H1 (cell line): Measurements from ENCODE around the gene ADAMTS13. TPM values are rescaled to one million over a fixed set of nuclear protein-coding genes. Genes with fewer than 3 reads are reported as not detected.

ENCODE experiments used
- CTCF ChIA-PET: fragments of 300-600 bp; sonication (Branson Sonifier 250); formaldehyde crosslinking; loops from one replicate; lab custom pipeline; 2021; ENCODE audit not compliant: partially characterized antibody; lab: Charles Lee
- POLR2A ChIA-PET: fragments of 300-600 bp; sonication (Branson Sonifier 250); formaldehyde crosslinking; loops from one replicate; lab custom pipeline; 2021; ENCODE audit warnings: inconsistent platforms; ENCODE audit not compliant: partially characterized antibody; lab: Charles Lee
- DNase-seq, 2 experiments: peaks; one replicate each; pipeline versions ENCODE4 v3.0.0 to v3.0.0-alpha.2; 2010 to 2022; ENCODE audit warnings: low spot score in 2 of 2, low read depth in 1 of 2, mixed read lengths in 1 of 2
- FAIRE-seq: peaks from 2 replicates; lab custom pipeline; 2011; peaks lifted over from hg19 to GRCh38; lab: Jason Lieb, UNC
- H2AFZ ChIP-seq: 2 replicates; pipeline ENCODE4 v1.8.1; 2012; ENCODE audit warnings: low read length, inconsistent platforms
- H2AK5ac ChIP-seq: 2 replicates; pipeline ENCODE4 v1.6.1; 2013; ENCODE audit warnings: low read depth, low read length
- H2BK120ac ChIP-seq: replicated peaks from 2 replicates; pipeline ENCODE3; 2013; ENCODE audit warnings: low read depth, low read length, inconsistent platforms
- H2BK12ac ChIP-seq: 2 replicates; pipeline ENCODE4 v1.6.1; 2013; ENCODE audit warnings: low read depth, low read length
- H2BK15ac ChIP-seq: 2 replicates; pipeline ENCODE4 v1.6.1; 2013; ENCODE audit warnings: low read length
- H2BK20ac ChIP-seq: 2 replicates; pipeline ENCODE4 v1.6.1; 2013; ENCODE audit warnings: low read length
- H2BK5ac ChIP-seq: 2 replicates; pipeline ENCODE4 v1.6.1; 2013; ENCODE audit warnings: low read depth, low read length
- H3K14ac ChIP-seq: 2 replicates; pipeline ENCODE4 v1.6.1; 2013; ENCODE audit warnings: inconsistent platforms; ENCODE audit not compliant: insufficient read length
- H3K18ac ChIP-seq: 2 replicates; pipeline ENCODE4 v1.6.1; 2013; ENCODE audit warnings: low read length; ENCODE audit errors: extremely low read depth
- H3K23ac ChIP-seq: 2 replicates; pipeline ENCODE4 v1.6.1; 2013; ENCODE audit warnings: inconsistent platforms; ENCODE audit not compliant: insufficient read length
- H3K23me2 ChIP-seq: 2 replicates; pipeline ENCODE4 v1.6.1; 2013; ENCODE audit warnings: low read depth, low read length
- H3K27ac ChIP-seq: 2 replicates; pipeline ENCODE4 v1.6.1; 2011; ENCODE audit warnings: low read depth, low read length, inconsistent platforms
- H3K27me3 ChIP-seq, 4 experiments: replicated peaks in 1 of 4; 1 replicate in 1 of 4; 2 replicates in 3 of 4; pipeline versions ENCODE4 v1.6.1 to v1.8.1; 2011 to 2013; ENCODE audit warnings: low read length in 3 of 4, mild to moderate bottlenecking in 3 of 4, inconsistent platforms in 2 of 4, mixed read lengths in 2 of 4, moderate library complexity in 1 of 4; ENCODE audit not compliant: control insufficient read depth in 3 of 4, insufficient read depth in 3 of 4; ENCODE audit errors: extremely low read depth in 1 of 4
- H3K36me3 ChIP-seq, 4 experiments: 2 replicates each; pipeline versions ENCODE4 v1.6.1 to v1.8.1; 2011 to 2013; ENCODE audit warnings: mild to moderate bottlenecking in 4 of 4, low read length in 3 of 4, moderate library complexity in 2 of 4, control low read depth in 1 of 4, inconsistent platforms in 1 of 4; ENCODE audit not compliant: insufficient read depth in 4 of 4, control insufficient read depth in 2 of 4
- H3K4ac ChIP-seq: replicated peaks from 2 replicates; pipeline ENCODE3; 2013; ENCODE audit warnings: low read length, low read depth, mixed read lengths, inconsistent platforms; ENCODE audit not compliant: insufficient read length
- H3K4me1 ChIP-seq, 4 experiments: replicated peaks in 1 of 4; 1 replicate in 1 of 4; 2 replicates in 3 of 4; pipeline versions ENCODE4 v1.6.1 to v1.8.1; 2011 to 2013; ENCODE audit warnings: low read length in 3 of 4, inconsistent platforms in 2 of 4, mixed read lengths in 1 of 4; ENCODE audit not compliant: insufficient read depth in 4 of 4, control insufficient read depth in 3 of 4
- H3K4me2 ChIP-seq, 2 experiments: 2 replicates each; pipeline versions ENCODE4 v1.6.1 to v1.8.1; 2011 to 2013; ENCODE audit warnings: low read depth in 2 of 2, low read length in 2 of 2, control low read depth in 1 of 2, inconsistent platforms in 1 of 2, mild to moderate bottlenecking in 1 of 2; ENCODE audit not compliant: insufficient read depth in 1 of 2
- H3K4me3 ChIP-seq, 4 experiments: fragments of 200-600, 300-600 bp in 1 of 4; sonication (generic), shearing (Covaris generic), sonication (Bioruptor Twin) in 1 of 4; 2 replicates each; pipeline versions ENCODE4 v1.5.1 to v1.8.1; 2011 to 2016; ENCODE audit warnings: low read length in 4 of 4, low read depth in 3 of 4, control low read depth in 2 of 4, inconsistent platforms in 2 of 4, mild to moderate bottlenecking in 2 of 4, mixed read lengths in 1 of 4, moderate library complexity in 1 of 4; ENCODE audit not compliant: insufficient read depth in 2 of 4; ENCODE audit errors: extremely low read depth in 1 of 4
- H3K56ac ChIP-seq: replicated peaks from 2 replicates; pipeline ENCODE3; 2013; ENCODE audit warnings: low read depth, mild to moderate bottlenecking, mixed read lengths, low read length, inconsistent platforms; ENCODE audit not compliant: insufficient read length
- H3K79me1 ChIP-seq: 2 replicates; pipeline ENCODE4 v1.6.1; 2013; ENCODE audit warnings: low read depth, low read length, control low read depth
- H3K79me2 ChIP-seq, 2 experiments: 2 replicates each; pipeline versions ENCODE4 v1.6.1 to v1.8.1; 2012 to 2013; ENCODE audit warnings: low read length in 2 of 2, mild to moderate bottlenecking in 2 of 2, inconsistent platforms in 1 of 2; ENCODE audit not compliant: insufficient read depth in 2 of 2, control insufficient read depth in 1 of 2
- H3K9ac ChIP-seq, 4 experiments: replicated peaks in 1 of 4; 1 replicate in 1 of 4; 2 replicates in 3 of 4; pipeline versions ENCODE4 v1.6.1 to v1.8.1; 2011 to 2013; ENCODE audit warnings: low read depth in 3 of 4, low read length in 3 of 4, control low read depth in 2 of 4, mild to moderate bottlenecking in 2 of 4, moderate library complexity in 2 of 4, inconsistent platforms in 1 of 4; ENCODE audit errors: extremely low read depth in 1 of 4
- H3K9me3 ChIP-seq, 2 experiments: 2 replicates each; pipeline versions ENCODE4 v1.6.1 to v1.8.1; 2012 to 2013; ENCODE audit warnings: mild to moderate bottlenecking in 2 of 2, moderate library complexity in 2 of 2, control low read depth in 1 of 2, inconsistent platforms in 1 of 2, low read depth in 1 of 2, low read length in 1 of 2, mixed read lengths in 1 of 2; ENCODE audit not compliant: insufficient read depth in 2 of 2
- H4K20me1 ChIP-seq, 2 experiments: replicated peaks in 1 of 2; 2 replicates each; pipeline versions ENCODE3 to v1.8.1; 2011 to 2013; ENCODE audit warnings: inconsistent platforms in 2 of 2, low read length in 2 of 2, mild to moderate bottlenecking in 1 of 2; ENCODE audit not compliant: insufficient read depth in 2 of 2, control insufficient read depth in 1 of 2
- H4K5ac ChIP-seq: 2 replicates; pipeline ENCODE4 v1.6.1; 2013; ENCODE audit warnings: low read length, low read depth, mixed read lengths, inconsistent platforms; ENCODE audit not compliant: insufficient read length
- H4K8ac ChIP-seq: 2 replicates; pipeline ENCODE4 v1.8.0; 2013; ENCODE audit warnings: mild to moderate bottlenecking, moderate library complexity, low read length, inconsistent platforms; ENCODE audit not compliant: insufficient read depth; ENCODE audit errors: extremely low read depth
- H4K91ac ChIP-seq: replicated peaks from 2 replicates; pipeline ENCODE3; 2013; ENCODE audit warnings: low read length, mixed read lengths, inconsistent platforms; ENCODE audit not compliant: insufficient read length
- ASH2L ChIP-seq: fragments of 200-600, 300-600 bp; sonication (generic); IDR thresholded peaks from one replicate; pipeline ENCODE4 v1.7.1; 2017; ENCODE audit warnings: low read length
- BRCA1 ChIP-seq: IDR thresholded peaks from 2 replicates; pipeline ENCODE4 v1.6.1; 2012; ENCODE audit warnings: low read depth, low read length, improper control_type of control experiment
- CHD2 ChIP-seq: IDR thresholded peaks from 2 replicates; pipeline ENCODE4 v1.6.1; 2012; ENCODE audit warnings: low read length, improper control_type of control experiment
- CTBP2 ChIP-seq: IDR thresholded peaks from 2 replicates; pipeline ENCODE4 v1.7.0; 2011; ENCODE audit warnings: borderline replicate concordance, mild to moderate bottlenecking, moderate library complexity, mixed read lengths, low read length; ENCODE audit not compliant: insufficient read depth, insufficient read length
- EGR1 ChIP-seq: IDR thresholded peaks from 2 replicates; pipeline ENCODE4 v1.6.1; 2011; ENCODE audit warnings: low read depth, low read length, borderline replicate concordance
- JUN ChIP-seq: IDR thresholded peaks from 2 replicates; pipeline ENCODE4 v1.6.1; 2011; ENCODE audit warnings: low read depth, mild to moderate bottlenecking, improper control_type of control experiment, low read length
- JUND ChIP-seq: IDR thresholded peaks from 2 replicates; pipeline ENCODE4 v1.6.1; 2011; ENCODE audit warnings: mild to moderate bottlenecking, improper control_type of control experiment, low read length
- NRF1 ChIP-seq: IDR thresholded peaks from 2 replicates; pipeline ENCODE4 v1.6.1; 2011; ENCODE audit warnings: mild to moderate bottlenecking, low read depth, low read length, improper control_type of control experiment
- SAP30 ChIP-seq: fragments of 300-600 bp; sonication (generic); IDR thresholded peaks from 2 replicates; pipeline ENCODE4 v1.7.1; 2012; ENCODE audit warnings: low read length, moderate library complexity, mild to moderate bottlenecking, inconsistent platforms; ENCODE audit not compliant: insufficient read depth, insufficient replicate concordance
- TAF7 ChIP-seq: optimal IDR thresholded peaks from 2 replicates; pipeline ENCODE3; 2011; ENCODE audit warnings: low read depth, mild to moderate bottlenecking, inconsistent platforms, low read length, moderate library complexity, borderline replicate concordance
- YY1 ChIP-seq: IDR thresholded peaks from 2 replicates; pipeline ENCODE4 v1.6.1; 2011; ENCODE audit warnings: low read depth, mild to moderate bottlenecking, low read length
- WGBS, 2 experiments: shearing (Covaris generic) in 1 of 2; methylation state at CpG; one replicate each; pipeline versions ENCODE4 v1.1.6 to v1.1.7; 2013 to 2015; ENCODE audit warnings: low lambda C conversion rate in 2 of 2, mixed read lengths in 2 of 2, inconsistent platforms in 1 of 2, low coverage in 1 of 2, missing lambda C conversion rate in 1 of 2; ENCODE audit not compliant: insufficient replicate concordance in 2 of 2, insufficient coverage in 1 of 2, insufficient read length in 1 of 2; ENCODE audit errors: extremely low coverage in 1 of 2, missing lambda C conversion rate in 1 of 2; 5-methylcytosine and 5-hydroxymethylcytosine counted together
- polyA plus RNA-seq, 7 experiments: library from polyadenylated mRNA; depleted of rRNA in 3 of 7; stranded (reverse) in 5 of 7; unstranded in 2 of 7; fragments of >200 nt in 5 of 7; fragments of 200-250 nt in 2 of 7; gene quantifications; 1 replicate in 5 of 7; 2 replicates in 1 of 7; 4 replicates in 1 of 7; pipeline versions ENCODE4 v1.2.1 to v1.2.3, GENCODE V29; 2011 to 2013; ENCODE audit warnings: missing spikeins in 2 of 7, mixed read lengths in 2 of 7
- total RNA-seq: library from RNA; stranded (reverse); fragmentation: NEBNext Ultra II Directional; extraction: Animal tissue kit (Norgen Biotek cat#: 25700); gene quantifications from 2 replicates; pipeline ENCODE4 v1.2.1, GENCODE V29; 2021

ADAMTS13 gene
- total and polyA plus RNA-seq, 2 of the 8 experiments (the other 6 are each of a cell fraction or from before 2014, with no cell fraction given), result 4.4 to 5.8 TPM

DNA sequence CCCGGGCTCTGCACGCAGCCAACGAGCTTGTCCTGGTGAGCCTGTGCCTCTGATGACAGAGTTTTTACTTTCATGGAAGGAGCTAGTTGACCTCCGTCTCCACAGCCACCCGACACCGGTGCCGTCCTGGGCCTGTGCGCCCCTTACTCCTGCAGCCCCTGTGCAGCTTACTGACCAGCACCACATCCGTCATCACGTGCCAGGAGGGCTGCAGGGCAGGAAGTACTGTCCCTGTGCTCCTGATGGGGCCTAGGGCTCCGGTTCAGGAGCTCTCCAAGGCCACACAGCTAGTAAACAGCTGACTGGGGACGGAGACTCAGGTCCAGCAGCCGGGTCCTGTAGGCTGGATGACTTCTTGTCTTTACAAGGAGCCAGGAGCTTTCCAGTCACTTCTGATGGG is 35.8 kb upstream of the ADAMTS13 start:
- Histone ChIP-seq H3K36me3 (no peaks in the 10 kb centered on the region; a peak in 1 of 8 replicates), H2BK15ac (no peak overlapping the region), H3K23me2 (peaks cover 16% of the 10 kb centered on the region; the same call in 1 of the 2 replicates), H2BK120ac (no peak overlapping the region), H2AK5ac (no peak overlapping the region), H3K9me3 (peaks cover 4 to 15% of the 10 kb centered on the region in 2 experiments; a peak in 3 of 4 replicates), H2BK5ac (no peak overlapping the region), H3K4me2 (no peak overlapping the region), H3K27ac (no peak overlapping the region), H3K4ac (no peak overlapping the region), H3K23ac (no peak overlapping the region), H3K79me1 (no peaks in the 10 kb centered on the region), H4K20me1 (peaks cover 0 to 15% of the 10 kb centered on the region in 2 experiments), H3K56ac (no peak overlapping the region), H3K4me3 (no peak overlapping the region), H4K5ac (no peak overlapping the region), H2BK12ac (no peak overlapping the region), H3K79me2 (no peaks in the 10 kb centered on the region), H3K4me1 (no peaks in the 10 kb centered on the region; a peak in 1 of 7 replicates), H3K18ac (no peak overlapping the region), H2BK20ac (no peak overlapping the region), H2AFZ (no peak overlapping the region), H3K14ac (no peak overlapping the region), H4K8ac (no peak overlapping the region), H4K91ac (no peak overlapping the region), H3K9ac (0 out of 7 replicates have a peak overlapping the region, but pooled peaks of 1 of the 4 experiments have one; percentile 21), H3K27me3 (peaks cover 0 to 2% (median 0%) of the 10 kb centered on the region in 4 experiments; a peak in 2 of 7 replicates)
- ChIA-PET POLR2A (interaction anchor here (0.8 to 1.9 kb wide), 8 partner anchors 9 to 85 kb away, joined by 3 to 7 read pairs (median 4); partner anchors contain the start of genes ADAMTS13, SURF1 and SURF2), CTCF (interaction anchor here (0.6 to 4.7 kb wide), 9 partner anchors 10 to 70 kb away, joined by 3 to 52 read pairs (median 3); no protein-coding TSS in a partner anchor)
- DNase-seq (no peak), FAIRE-seq (no peak)
- 86% methylated on average over 13 of the region's 13 CpGs; no CpG with 5 or more reads in 1 of the 2 experiments for WGBS, 2 experiments
- TF ChIP-seq EGR1 (no peak), TAF7 (no peak), NRF1 (no peak), YY1 (no peak), CHD2 (no peak), ASH2L (no peak), SAP30 (no peak), BRCA1 (no peak), CTBP2 (no peak), JUND (no peak), JUN (no peak)
